OCI-LY7 (cell line): Measurements from ENCODE around the gene KATNAL1.

Experiments used
- CTCF ChIP-seq: fragments of 200-600 bp; sonication (generic); conservative IDR thresholded peaks from 2 replicates; pipeline ENCODE4 v1.5.1; 2014; ENCODE audit warnings: mild to moderate bottlenecking, antibody characterized with exemption, low read length, moderate library complexity, mixed read lengths
- EZH2phosphoT487 ChIP-seq: fragments of 200-600 bp; sonication (generic); IDR thresholded peaks from 2 replicates; pipeline ENCODE4 v1.6.1; 2018; ENCODE audit warnings: low read depth, borderline replicate concordance, mild to moderate bottlenecking, mixed run types, antibody characterized with exemption, low read length, moderate library complexity, mixed read lengths

GRCh38 chr13:30156826-30157615 is 150.3 kb downstream of the KATNAL1 start:
- TF ChIP-seq CTCF (no peak), EZH2phosphoT487 (no peak)
